Muscle of arm (tissue), 12 donors: Measurements from ENCODE around the gene MITF. TPM values are rescaled to one million over a fixed set of nuclear protein-coding genes. Genes with fewer than 3 reads are reported as not detected.
A peak's percentile ranks its signal among the peaks of the same experiment; 100 is the strongest.

Experiments used
- DNase-seq: peaks from one replicate; pipeline ENCODE4 v3.0.0-alpha.2; 2013
- polyA plus RNA-seq, 12 donors: library from polyadenylated mRNA; unstranded; fragments of 120-200 nt; gene quantifications; one replicate each; pipeline ENCODE4 v1.2.1, GENCODE V29; 2013; ENCODE audit not compliant: insufficient read length in 12 of 12

The MITF gene
- polyA plus RNA-seq, 12 donors: 5.9 to 16.3 (median 7.5) TPM; not detected in 1

DNA sequence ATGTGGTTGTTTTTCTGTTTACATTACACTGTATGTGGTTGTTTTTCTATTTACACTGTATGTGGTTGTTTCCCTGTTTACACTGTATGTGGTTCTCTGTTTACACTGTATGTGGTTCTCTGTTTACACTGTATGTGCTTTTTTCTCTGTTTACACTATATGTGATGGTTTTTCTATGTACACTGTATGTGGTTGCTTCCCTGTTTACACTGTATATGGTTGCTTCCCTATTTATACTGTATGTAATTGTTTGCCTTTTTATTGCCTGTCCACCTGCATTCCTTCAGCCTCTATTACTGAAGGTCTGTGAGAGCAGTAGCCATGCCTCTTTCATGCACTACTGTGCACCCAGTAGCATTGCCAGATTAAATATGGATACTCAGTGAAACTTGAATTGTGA is 94.3 kb downstream of the MITF start:
- DNase-seq: no peak

DNA sequence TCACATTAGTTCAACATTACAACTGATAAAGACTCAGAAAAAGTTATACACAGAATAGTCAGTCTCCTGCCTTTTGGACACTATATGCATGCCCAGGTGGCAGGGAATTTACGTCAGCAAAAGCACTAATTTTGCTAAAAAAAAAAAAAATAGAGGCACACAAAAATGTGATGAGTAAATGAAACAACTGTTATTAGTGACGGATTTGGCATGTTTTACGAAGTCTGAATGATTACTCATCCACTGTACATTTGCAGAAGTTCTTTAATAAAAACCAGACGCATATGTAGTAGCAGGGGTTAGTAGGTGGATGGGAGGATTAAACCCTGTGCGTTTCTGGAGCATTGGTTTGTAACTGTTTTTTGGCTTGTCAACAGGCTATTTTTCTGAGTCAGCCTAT is 99.0 kb downstream of the MITF start:
- DNase-seq: peak; percentile 41

- no peak for DNase-seq
Measured at GRCh38 chr3:69838696-69839515, 99.6 kb downstream of the MITF start.

- DNase-seq: no peak
Measured at GRCh38 chr3:69842351-69842750, 103.1 kb downstream of the MITF start.

- no peak for DNase-seq
Measured at GRCh38 chr3:69842789-69843188, 103.5 kb downstream of the MITF start.

GRCh38 chr3:69844706-69845105 is 105.4 kb downstream of the MITF start:
- no peak for DNase-seq

GRCh38 chr3:69847303-69847702 is 108.0 kb downstream of the MITF start:
- no peak for DNase-seq

DNA sequence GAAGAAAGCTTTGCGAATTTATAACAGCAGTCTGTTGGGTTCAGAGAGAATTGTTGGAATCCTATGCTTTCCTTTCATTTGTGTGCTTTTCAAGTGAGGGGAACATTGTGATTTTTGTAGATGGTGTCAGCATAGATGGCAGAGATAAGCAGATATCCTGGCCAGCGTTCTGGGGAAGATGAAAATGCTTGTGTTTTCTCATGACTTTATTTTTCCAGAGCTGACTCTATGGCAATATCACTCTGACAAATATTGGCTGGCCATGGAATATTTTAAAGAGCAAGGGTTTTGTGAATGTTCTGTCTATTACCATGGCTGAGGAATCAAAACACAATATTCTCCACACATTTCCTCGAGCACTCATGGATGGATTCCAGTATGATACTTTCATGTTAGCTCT is 108.8 kb downstream of the MITF start:
- DNase-seq: peak; percentile 31

- DNase-seq: no peak
Measured at GRCh38 chr3:69850849-69851248, 111.6 kb downstream of the MITF start.

DNA sequence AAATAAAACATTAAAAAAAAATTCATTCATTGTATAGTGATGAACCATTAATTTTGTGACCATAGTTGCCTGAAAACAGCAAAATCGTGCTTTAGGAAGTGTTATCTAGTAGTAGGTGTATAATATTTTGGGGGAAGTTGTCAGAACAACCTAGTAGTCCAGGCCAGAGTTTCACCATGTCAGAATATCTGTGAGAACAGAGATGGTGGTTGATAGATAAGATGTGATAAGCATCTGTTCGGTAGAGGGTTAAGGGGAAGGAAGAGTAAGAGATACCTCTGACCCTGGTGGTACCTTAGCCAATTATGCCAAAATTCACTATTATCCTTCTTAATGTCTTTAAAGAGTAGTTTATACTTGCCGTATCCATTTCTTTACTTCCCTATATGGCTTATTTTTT is 113.8 kb downstream of the MITF start:
- no peak for DNase-seq

DNA sequence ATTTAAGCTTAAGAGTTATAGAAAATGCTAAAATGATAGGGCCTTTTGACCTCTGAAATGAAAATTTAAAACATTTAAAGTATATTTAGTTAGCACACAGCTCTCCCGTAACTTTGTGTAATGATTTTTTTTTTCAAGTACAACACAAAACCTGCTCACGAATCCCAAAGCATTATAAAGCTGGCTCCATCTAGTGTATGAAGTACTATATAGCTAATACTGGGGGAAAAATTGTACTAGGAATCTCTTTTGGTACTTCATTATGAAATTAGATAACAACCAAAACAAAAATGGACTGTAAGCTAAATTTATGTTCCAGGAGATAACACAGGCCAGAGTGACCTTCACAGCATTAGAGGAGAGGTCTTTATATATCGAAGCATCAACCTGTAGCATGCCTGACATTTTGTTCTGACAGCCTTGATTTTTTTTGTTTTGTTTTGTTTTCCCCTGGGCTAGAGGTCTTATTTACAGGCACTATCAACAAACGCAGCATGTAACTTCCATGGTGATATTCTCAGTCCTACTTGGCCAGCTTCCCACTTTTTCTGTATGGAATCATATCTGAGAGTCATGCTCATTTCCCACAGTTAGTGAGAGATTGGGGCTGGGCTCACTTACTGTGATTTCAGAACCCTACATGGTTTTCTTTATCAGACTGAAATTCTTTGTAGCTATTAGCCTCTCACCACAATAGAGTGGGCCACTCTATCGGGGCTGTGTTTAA is 116.3 kb downstream of the MITF start:
- no peak for DNase-seq

- DNase-seq: no peak
Measured at GRCh38 chr3:69856965-69857705, 117.9 kb downstream of the MITF start.

GRCh38 chr3:69861556-69861955 is 122.3 kb downstream of the MITF start:
- DNase-seq: no peak

DNA sequence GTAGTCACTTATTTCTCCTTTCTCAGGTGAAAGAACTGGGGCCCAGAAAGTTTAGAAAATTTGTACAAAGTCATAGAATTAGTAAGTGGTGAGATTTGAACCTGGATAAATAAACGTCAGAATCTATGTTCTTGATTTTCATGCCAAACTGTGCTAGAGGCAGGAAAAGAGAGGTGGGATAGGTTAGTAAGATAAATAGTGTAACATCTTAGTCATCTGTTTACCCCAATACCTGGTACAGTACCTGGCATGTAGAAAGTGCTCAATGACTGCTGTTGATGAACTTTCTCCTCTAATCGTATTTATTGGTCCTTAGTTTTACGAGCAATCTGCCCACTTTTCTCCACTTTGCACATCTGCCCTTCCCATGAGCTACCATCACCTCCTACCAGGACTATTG is 124.9 kb downstream of the MITF start:
- no peak for DNase-seq

- DNase-seq: no peak
Measured at GRCh38 chr3:69864766-69865165, 125.5 kb downstream of the MITF start.

DNA sequence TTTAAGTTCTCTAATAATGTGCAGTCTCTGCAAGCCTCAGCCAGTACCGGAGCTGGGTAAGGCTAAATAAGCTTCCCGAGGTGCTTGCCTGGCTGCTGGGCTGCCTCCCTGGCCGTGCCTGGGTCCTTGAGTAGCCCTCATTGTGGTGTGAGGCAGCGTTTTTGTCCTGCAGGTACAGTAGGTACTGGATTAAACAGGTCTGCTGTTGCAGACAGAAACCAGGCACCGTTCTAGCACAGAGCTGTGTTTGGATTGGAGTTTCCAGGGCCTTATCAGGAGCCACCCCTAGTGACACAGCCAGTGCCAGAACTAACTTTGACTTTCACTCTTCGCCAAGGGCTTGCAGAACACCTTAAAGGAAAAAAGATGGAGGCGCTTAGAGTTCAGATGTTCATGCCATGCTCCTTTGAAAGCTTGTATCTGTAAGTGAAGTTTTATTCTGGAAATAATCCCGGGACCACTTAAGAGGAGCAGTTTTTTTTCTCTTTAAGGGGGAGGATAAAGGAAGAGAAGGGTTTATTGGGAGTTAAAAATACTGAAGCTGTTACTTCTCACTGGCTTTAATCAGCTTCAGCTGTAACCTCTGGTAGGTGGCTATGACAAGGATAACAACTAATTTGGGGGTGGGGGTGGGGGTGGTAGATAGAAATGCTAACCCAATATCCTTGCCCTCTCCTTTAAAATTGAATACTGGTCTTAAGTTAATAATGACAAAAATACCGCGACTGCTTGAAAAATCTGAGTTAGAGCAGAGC is 126.8 kb downstream of the MITF start:
- DNase-seq: no peak

DNA sequence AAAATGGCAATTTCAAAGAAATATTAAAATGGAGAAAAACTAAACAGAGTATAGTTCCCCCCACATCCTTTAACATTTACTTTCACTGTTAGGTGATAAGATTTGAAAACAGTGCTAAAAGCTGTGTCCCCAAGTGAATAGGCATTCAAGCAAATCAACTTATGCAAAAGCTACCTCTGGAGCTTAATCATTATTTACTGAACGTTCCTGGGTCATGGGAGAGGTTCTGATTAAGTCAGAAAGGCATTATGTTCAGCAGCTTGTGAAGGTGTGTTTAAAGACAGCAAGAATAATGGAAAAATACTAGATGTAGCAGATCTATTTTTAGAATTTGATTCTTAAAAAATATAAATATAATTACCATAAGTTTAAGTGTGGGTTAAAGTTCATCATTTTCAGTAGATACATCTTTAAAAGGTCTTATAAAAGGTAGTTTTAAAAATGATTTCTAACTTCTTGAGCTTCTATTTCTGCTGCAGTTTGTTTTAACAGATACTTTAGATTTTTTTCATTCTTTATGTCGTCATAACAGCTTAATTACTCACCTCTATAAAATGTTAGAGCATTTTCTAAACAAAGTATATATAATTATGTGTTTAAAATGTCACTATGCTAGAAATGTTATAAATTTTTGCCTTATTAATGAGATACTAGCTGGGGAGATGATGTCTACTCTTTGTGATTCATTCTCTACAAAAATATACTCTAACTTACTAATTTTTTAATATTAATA is 127.9 kb downstream of the MITF start:
- DNase-seq: no peak

- no peak for DNase-seq
Measured at GRCh38 chr3:69867941-69868505, 128.8 kb downstream of the MITF start.

GRCh38 chr3:69868841-69869420 is 129.7 kb downstream of the MITF start:
- no peak for DNase-seq

DNA sequence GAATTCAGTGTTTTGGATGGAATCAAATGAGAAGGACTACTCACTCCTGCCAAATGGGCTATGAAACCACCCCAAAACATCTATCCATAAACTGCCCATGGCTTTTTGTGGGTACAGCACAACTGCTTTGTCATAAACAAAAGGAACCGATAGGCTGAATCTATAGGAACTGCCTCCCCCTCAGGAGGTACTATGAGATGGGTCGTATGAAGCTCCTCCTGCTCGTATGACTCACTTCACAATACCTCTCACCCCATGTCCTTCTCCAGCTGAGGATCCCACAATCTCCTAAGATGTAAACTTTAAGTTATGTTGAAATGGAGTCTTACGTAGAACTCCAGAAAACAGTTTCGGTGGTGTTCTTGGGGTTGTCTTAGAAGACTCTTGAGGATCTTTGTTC is 130.4 kb downstream of the MITF start:
- no peak for DNase-seq
